Peyer's patch (tissue), 4 donors: ENCODE results near the gene NACA2. TPM values are rescaled to one million over a fixed set of nuclear protein-coding genes. Genes with fewer than 3 reads are reported as not detected.

Experiments
- DNase-seq, 3 donors: peaks; one replicate each; pipeline ENCODE4 v3.0.0-alpha.2; 2017 to 2019
- H3K27ac ChIP-seq, 4 donors: fragments of 200-600 bp; sonication (generic); one replicate each; pipeline ENCODE4 v1.5.1; 2016 to 2019
- H3K27me3 ChIP-seq, 2 donors: fragments of 200-600 bp; sonication (generic); one replicate each; pipeline ENCODE4 v1.5.1; 2019
- H3K36me3 ChIP-seq, 3 donors: fragments of 200-600 bp; sonication (generic); one replicate each; pipeline ENCODE4 v1.5.1; 2016 to 2019
- H3K4me1 ChIP-seq, 4 donors: fragments of 200-600 bp; sonication (generic); one replicate each; pipeline ENCODE4 v1.5.1; 2016 to 2019
- H3K4me3 ChIP-seq, 4 donors: fragments of 200-600 bp; sonication (generic); 1 replicate in 3 of 4; 2 replicates in 1 of 4; pipeline ENCODE4 v1.5.1; 2016 to 2019; ENCODE audit warnings: mild to moderate bottlenecking in 1 of 4
- H3K9me3 ChIP-seq, 4 donors: fragments of 200-600 bp; sonication (generic); one replicate each; pipeline ENCODE4 v1.5.1; 2016 to 2019; ENCODE audit warnings: mild to moderate bottlenecking in 1 of 4
- CTCF ChIP-seq, 6 experiments: fragments of 450-650 bp in 4 of 6; fragments of 200-600 bp in 2 of 6; sonication (generic) in 1 of 6; IDR thresholded peaks; one replicate each; pipeline ENCODE4 v1.5.1; 2017 to 2019; ENCODE audit warnings: antibody characterized with exemption in 6 of 6, mild to moderate bottlenecking in 3 of 6, moderate library complexity in 1 of 6
- POLR2A ChIP-seq, 2 donors: fragments of 450-650 bp; IDR thresholded peaks; one replicate each; pipeline ENCODE4 v1.5.1; 2017; ENCODE audit warnings: antibody characterized with exemption in 2 of 2, mild to moderate bottlenecking in 2 of 2, moderate library complexity in 2 of 2
- total RNA-seq, 4 donors: library from RNA; depleted of rRNA; stranded (reverse); fragments of >200 nt; gene quantifications; one replicate each; pipeline ENCODE4 v1.1.0, GENCODE V29; 2016

The NACA2 gene
- total RNA-seq, 4 donors from 2014 or later, result not detected

- Histone ChIP-seq H3K4me3 (no peak overlapping the region), H3K9me3 (peaks cover 0 to 6% (median 0%) of the 10 kb centered on the region in 4 donors), H3K27ac (no peak overlapping the region), H3K36me3 (no peaks in the 10 kb centered on the region), H3K4me1 (no peaks in the 10 kb centered on the region), H3K27me3 (no peaks in the 10 kb centered on the region)
- no peak for DNase-seq
- TF ChIP-seq POLR2A (IDR thresholded peaks at IDR 0.05) (no peak), CTCF (IDR thresholded peaks at IDR 0.05) (no peak)
Measured at GRCh38 chr17:61616783-61617182, 25.8 kb upstream of the NACA2 start.

- DNase-seq, result no peak
- Histone ChIP-seq H3K27me3 (no peaks in the 10 kb centered on the region), H3K4me1 (no peaks in the 10 kb centered on the region), H3K36me3 (no peaks in the 10 kb centered on the region), H3K4me3 (no peak overlapping the region), H3K9me3 (peaks cover 0 to 2% (median 0%) of the 10 kb centered on the region in 4 donors), H3K27ac (no peak overlapping the region)
- TF ChIP-seq CTCF (IDR thresholded peaks at IDR 0.05) (no peak), POLR2A (IDR thresholded peaks at IDR 0.05) (no peak)
Measured at GRCh38 chr17:61614219-61614618, 23.2 kb upstream of the NACA2 start.

- Histone ChIP-seq H3K9me3 (no peaks in the 10 kb centered on the region), H3K36me3 (no peaks in the 10 kb centered on the region)
- no peak for TF ChIP-seq POLR2A (IDR thresholded peaks at IDR 0.05)
Measured at GRCh38 chr17:61611323-61611722, 20.3 kb upstream of the NACA2 start.

GRCh38 chr17:61605692-61606091, 14.7 kb upstream of the NACA2 start:
- H3K4me1 ChIP-seq, result no peaks in the 10 kb centered on the region
- no peak overlapping the region for H3K27ac ChIP-seq
- no peak for DNase-seq
- H3K36me3 ChIP-seq, result no peaks in the 10 kb centered on the region
- H3K4me3 ChIP-seq, result no peak overlapping the region
- no peak for TF ChIP-seq CTCF (IDR thresholded peaks at IDR 0.05)
- H3K27me3 ChIP-seq, result no peaks in the 10 kb centered on the region
- H3K9me3 ChIP-seq, result no peaks in the 10 kb centered on the region

More at GRCh38 chr17:61611323-61611722, 20.3 kb upstream of the NACA2 start:
- Histone ChIP-seq H3K27ac (no peak overlapping the region), H3K27me3 (no peaks in the 10 kb centered on the region), H3K4me3 (no peak overlapping the region), H3K4me1 (no peaks in the 10 kb centered on the region)
- no peak for DNase-seq

GRCh38 chr17:61601297-61601696, 10.3 kb upstream of the NACA2 start:
- no peak for TF ChIP-seq CTCF (IDR thresholded peaks at IDR 0.05)
- TF ChIP-seq POLR2A (IDR thresholded peaks at IDR 0.05), result no peak
- Histone ChIP-seq H3K27me3 (no peaks in the 10 kb centered on the region), H3K36me3 (no peaks in the 10 kb centered on the region)

GRCh38 chr17:61600621-61601020, 9.6 kb upstream of the NACA2 start:
- no peaks in the 10 kb centered on the region for H3K27me3 ChIP-seq
- H3K4me3 ChIP-seq, result no peak overlapping the region
- TF ChIP-seq POLR2A (IDR thresholded peaks at IDR 0.05) (no peak), CTCF (IDR thresholded peaks at IDR 0.05) (no peak)
- no peaks in the 10 kb centered on the region for H3K36me3 ChIP-seq
- H3K9me3 ChIP-seq, result no peaks in the 10 kb centered on the region
- DNase-seq, result no peak
- no peaks in the 10 kb centered on the region for H3K4me1 ChIP-seq
- no peak overlapping the region for H3K27ac ChIP-seq

More at GRCh38 chr17:61601297-61601696, 10.3 kb upstream of the NACA2 start:
- Histone ChIP-seq H3K4me1 (no peaks in the 10 kb centered on the region), H3K27ac (no peak overlapping the region), H3K4me3 (no peak overlapping the region), H3K9me3 (no peaks in the 10 kb centered on the region)
- DNase-seq, result no peak
